Sigmoid colon (tissue), 3 donors: ENCODE results near the gene ZNF474.

Source experiments
- CTCF ChIP-seq, 4 experiments: fragments of 450-650 bp in 3 of 4; fragments of 200-600 bp in 1 of 4; IDR thresholded peaks; one replicate each; pipeline ENCODE4 v1.5.1; 2016 to 2019; ENCODE audit warnings: antibody characterized with exemption in 4 of 4, mild to moderate bottlenecking in 3 of 4, moderate library complexity in 2 of 4
- POLR2A ChIP-seq, 2 donors: fragments of 450-650 bp; IDR thresholded peaks; one replicate each; pipeline ENCODE4 v1.6.1; 2016; ENCODE audit warnings: antibody characterized with exemption in 2 of 2, mild to moderate bottlenecking in 2 of 2, moderate library complexity in 2 of 2

GRCh38 chr5:122154910-122155309 lies 25.6 kb downstream of the ZNF474 start:
- no peak for TF ChIP-seq CTCF (IDR thresholded peaks at IDR 0.05)
- no peak for TF ChIP-seq POLR2A (IDR thresholded peaks at IDR 0.05)
